DMS114 treated with DMSO at 0.1 percent for 48 hours (cell line): ENCODE results near the gene UFL1.

Source experiments
- DNase-seq: peaks from one replicate; lab custom pipeline; 2025; ENCODE audit not compliant: unreplicated experiment; lab: John Stamatoyannopoulos, UW

UFL1 gene

GRCh38 chr6:96571551-96571950, 49.9 kb downstream of the UFL1 start:
- no peak for DNase-seq

GRCh38 chr6:96575359-96575758, 53.8 kb downstream of the UFL1 start:
- DNase-seq, result no peak

- no peak for DNase-seq
Measured at GRCh38 chr6:96576221-96576620, 54.6 kb downstream of the UFL1 start.

GRCh38 chr6:96582021-96582420, 60.4 kb downstream of the UFL1 start:
- no peak for DNase-seq

- no peak for DNase-seq
Measured at GRCh38 chr6:96582436-96582835, 60.8 kb downstream of the UFL1 start.

GRCh38 chr6:96604420-96604819, 82.8 kb downstream of the UFL1 start:
- DNase-seq, result no peak
